Dermis microvascular lymphatic vessel endothelial cell (primary cell): ENCODE results near the gene CACNA2D4. TPM values are rescaled to one million over a fixed set of nuclear protein-coding genes. Genes with fewer than 3 reads are reported as not detected.
"Not testable (repeated sequence)": the region's sequence is repeated elsewhere in the genome, so short reads cannot be mapped to it uniquely, and the experiment has no call there.

Experiments
- DNase-seq, 2 donors: peaks; one replicate each; pipeline versions ENCODE4 v3.0.0 to v3.0.0-alpha.2; 2010; ENCODE audit warnings: low read depth in 2 of 2
- total RNA-seq: library from RNA; depleted of rRNA; stranded (reverse); fragments of >200 nt; gene quantifications from 2 replicates; pipeline ENCODE4 v1.2.1, GENCODE V29; 2014

CACNA2D4 gene, protein sequence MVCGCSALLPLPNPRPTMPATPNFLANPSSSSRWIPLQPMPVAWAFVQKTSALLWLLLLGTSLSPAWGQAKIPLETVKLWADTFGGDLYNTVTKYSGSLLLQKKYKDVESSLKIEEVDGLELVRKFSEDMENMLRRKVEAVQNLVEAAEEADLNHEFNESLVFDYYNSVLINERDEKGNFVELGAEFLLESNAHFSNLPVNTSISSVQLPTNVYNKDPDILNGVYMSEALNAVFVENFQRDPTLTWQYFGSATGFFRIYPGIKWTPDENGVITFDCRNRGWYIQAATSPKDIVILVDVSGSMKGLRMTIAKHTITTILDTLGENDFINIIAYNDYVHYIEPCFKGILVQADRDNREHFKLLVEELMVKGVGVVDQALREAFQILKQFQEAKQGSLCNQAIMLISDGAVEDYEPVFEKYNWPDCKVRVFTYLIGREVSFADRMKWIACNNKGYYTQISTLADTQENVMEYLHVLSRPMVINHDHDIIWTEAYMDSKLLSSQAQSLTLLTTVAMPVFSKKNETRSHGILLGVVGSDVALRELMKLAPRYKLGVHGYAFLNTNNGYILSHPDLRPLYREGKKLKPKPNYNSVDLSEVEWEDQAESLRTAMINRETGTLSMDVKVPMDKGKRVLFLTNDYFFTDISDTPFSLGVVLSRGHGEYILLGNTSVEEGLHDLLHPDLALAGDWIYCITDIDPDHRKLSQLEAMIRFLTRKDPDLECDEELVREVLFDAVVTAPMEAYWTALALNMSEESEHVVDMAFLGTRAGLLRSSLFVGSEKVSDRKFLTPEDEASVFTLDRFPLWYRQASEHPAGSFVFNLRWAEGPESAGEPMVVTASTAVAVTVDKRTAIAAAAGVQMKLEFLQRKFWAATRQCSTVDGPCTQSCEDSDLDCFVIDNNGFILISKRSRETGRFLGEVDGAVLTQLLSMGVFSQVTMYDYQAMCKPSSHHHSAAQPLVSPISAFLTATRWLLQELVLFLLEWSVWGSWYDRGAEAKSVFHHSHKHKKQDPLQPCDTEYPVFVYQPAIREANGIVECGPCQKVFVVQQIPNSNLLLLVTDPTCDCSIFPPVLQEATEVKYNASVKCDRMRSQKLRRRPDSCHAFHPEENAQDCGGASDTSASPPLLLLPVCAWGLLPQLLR
- total RNA-seq, result under 0.01 and 0.26 TPM in 2 replicates

DNA sequence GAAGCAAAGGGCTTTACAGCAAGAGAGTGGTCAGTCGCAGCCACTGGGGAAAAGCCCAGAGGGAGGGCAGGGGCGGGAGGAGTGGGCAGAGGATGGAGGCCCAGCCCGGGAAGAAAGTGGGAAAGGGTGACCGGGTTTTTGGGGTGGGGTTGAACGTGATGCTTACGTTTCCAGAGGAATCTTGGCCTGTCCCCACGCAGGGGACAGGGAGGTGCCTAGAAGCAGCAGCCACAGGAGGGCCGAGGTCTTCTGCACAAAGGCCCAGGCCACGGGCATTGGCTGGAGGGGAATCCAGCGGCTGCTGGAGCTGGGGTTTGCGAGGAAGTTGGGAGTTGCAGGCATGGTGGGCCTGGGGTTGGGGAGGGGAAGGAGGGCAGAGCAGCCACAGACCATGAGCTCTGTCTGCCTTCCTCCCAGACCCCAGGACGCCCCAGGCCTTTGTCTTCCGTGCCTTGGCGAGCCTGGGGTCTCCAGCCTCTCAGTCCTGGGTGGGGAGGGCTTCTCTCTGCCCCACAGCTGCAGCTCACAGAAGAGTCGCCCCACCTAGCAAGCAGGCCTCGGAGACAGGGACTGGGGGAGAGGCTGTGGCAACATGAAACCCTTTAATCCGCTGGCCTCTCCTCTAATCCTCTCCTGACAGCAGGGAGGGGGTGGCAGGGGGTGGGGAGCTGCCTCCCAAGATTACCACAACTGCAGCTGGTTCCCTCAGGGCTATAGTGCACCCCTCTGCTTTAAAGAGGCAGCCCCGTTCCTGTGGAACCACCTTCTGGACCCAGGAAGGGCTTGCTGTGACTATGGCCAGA, at the start of gene CACNA2D4:
Gene CACNA2D4, minus strand, starts transcription at position 572 of the 803 bp plus-strand sequence. Its CDS starts 179 bp downstream, at position 393.
- DNase-seq, result no peak

DNA sequence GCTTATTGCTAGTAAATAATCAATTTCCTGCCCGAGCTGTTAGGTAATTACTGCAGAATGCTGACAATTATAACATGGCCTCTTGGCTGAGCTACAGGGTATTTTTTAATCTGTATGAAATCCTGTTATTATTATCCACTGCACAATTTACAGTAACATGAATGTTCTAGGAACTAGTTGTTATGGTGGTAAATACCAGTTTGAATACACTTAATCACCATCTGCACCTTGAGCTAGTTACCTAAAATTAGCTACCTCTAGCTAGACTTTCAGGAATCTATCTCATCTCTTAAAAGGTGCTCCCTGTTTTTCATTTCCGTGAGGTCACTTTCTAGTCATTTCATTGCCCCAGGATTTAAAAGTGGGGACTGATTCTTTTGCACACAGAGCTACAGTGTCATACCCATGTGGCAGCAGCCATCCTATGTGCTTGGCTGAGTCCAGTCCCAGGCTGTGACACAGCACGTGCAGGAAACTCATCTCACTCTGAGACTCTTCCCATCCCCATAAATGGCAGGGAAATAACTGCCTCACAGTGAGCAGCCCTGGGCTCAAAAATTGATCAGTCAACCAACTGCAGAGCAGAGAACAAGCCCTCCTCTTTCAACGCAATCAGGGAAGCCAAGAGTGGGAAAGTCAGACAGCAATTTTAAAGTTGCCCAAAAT, 48.2 kb upstream of the CACNA2D4 start:
- DNase-seq, result no peak

DNA sequence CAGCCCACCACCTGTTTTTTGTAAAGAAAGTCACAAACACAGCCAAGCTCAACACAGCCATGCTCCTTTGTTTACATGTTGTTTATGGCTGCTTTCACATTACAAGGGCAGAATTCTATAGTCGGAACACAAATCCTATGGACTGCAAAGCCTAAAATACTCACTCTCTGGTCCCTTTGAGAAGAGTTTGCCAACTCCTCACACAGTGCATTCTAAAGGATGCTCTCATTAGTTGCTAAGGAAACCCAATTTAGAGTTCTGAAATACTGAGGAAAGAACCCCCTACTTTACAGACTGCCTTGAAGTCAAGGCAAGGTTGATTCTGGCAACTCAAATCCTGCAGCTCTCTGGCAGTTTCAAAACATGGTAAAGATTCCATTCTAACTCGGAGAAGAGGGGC, 47.5 kb upstream of the CACNA2D4 start:
- DNase-seq, result no peak

DNA sequence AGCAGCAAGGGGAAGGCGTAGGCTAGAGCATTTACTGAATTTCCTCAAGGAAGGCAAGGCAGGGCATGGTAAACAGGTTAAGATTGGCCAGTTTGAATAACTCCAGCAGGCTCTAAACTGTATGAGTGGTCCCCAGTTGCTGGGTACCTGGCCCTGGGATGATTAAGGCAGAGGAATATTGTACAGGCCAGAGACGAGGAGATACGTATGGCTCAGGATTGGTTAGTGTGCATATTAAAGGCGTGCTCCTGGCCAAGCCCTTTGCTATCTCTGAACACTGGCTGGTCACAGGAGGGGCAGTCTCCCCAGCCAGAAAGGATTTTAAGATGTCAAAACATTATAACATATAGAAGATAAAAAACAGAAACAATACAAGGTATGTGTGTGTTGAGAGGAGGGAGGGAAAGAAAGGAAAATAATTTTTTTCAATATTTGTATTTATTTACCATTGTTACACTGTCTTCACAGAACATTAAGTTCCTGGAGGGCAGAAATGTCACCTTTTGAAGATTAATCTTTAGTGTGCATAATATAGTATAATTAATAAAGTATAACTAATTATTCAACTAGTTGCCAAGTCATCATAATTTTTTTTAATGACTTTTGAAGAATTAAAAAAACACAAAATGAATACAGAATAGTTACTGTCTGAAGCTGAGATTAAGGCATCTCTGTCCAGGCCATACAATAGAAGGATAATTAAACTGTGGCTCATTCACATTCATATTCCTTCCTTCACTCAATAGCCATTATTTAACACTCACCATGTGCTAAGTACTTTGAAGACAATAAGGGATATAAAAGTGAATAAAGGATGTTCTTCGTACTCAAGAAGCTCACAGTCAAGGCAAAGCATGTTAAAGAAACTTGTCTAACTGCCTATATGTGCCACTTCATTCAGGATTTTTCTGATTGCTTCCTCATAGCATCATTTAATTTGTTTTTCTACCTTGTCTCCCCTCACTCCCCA, 43.9 kb upstream of the CACNA2D4 start:
- no peak for DNase-seq

DNA sequence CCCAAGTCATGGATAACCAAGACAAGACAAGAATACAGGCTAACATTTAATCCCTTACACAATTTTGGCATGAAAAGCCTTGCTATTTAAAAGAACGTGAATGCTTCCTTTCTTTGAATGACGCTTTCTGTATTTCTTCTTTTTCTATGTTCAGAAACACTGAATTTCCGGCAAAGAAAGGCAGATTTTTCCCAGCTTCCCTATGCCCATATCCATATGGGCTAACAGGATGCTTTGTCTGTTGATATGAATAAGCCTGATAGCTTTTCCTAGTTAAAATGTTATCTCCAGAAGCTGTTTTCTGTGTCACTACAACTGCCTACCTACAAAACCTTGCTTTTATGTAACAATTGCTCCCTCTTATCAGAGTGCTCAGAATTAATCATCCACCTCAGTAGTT, 38.3 kb upstream of the CACNA2D4 start:
- DNase-seq, result no peak

DNA sequence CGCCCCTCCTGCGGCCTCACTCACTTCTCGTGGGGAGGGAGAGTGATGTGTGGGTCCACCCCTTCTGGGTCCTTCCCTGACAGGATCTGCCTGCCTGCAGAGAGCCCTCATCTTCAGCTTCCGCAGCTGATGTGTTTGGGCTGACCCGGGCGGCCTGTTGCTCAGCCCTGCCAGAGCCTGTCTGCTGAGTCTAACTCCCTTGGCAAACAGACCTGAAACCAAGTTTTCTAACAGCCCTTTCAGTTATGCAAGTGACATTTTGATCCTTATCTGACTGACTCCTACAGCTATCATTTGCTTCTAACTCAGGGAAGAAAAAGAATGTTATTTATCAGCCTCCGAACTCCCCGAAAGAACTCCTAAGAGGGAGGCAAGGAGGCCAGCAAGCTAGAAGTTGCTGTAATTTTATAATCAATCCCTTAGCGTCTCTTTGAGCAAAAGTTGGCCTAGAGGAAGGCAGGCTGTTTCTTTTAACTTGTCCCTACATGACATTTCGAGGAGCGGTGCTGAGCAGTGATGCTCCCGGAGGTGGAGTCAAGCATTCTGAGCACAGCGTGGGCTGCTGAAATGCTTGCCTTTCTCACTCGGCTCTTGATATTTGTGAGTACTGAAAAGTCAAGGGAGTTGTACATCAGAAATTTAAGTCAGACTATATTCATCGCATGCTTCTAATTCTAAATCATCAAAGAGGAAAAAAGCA, 31.5 kb upstream of the CACNA2D4 start:
- DNase-seq, result no peak

DNA sequence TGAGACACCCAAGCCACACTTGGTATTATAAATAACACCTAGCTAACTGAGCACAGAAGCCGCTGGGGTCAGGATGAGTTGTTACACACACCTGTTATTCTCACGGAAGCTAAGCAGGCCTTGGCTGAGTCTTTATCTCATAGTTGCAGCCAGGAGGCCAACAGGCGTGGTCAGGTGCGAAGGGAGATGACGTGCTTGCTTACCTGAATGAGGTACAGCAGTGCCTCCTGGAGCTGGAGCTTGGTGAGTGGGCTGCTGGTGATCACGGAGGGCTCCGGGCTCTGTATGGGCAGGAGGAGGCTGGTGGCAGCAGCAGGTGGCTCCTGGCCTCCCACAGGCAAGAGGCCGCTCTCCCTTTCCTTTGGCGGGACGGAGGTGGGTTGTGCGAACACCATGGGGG, 30.4 kb upstream of the CACNA2D4 start:
- no peak for DNase-seq

DNA sequence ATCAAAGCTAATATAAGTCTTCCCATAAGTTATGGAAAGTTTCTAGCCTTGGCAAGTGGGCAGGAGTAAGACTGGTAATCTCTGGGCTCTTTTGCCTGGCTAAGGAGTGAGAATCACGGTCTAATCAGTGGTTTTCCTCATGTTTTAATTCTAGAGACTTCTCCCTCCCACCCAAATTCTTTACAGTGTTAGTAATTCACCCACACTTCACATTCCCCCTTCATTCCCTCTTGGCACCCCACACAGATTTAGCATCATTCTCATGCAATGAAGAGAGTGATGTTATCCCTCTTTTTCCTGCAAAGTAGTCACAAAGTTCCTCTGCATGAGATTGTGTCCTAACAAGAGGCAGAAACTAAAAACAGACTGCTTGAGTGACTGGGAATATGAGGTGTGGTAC, 28.6 kb upstream of the CACNA2D4 start:
- DNase-seq, result no peak

DNA sequence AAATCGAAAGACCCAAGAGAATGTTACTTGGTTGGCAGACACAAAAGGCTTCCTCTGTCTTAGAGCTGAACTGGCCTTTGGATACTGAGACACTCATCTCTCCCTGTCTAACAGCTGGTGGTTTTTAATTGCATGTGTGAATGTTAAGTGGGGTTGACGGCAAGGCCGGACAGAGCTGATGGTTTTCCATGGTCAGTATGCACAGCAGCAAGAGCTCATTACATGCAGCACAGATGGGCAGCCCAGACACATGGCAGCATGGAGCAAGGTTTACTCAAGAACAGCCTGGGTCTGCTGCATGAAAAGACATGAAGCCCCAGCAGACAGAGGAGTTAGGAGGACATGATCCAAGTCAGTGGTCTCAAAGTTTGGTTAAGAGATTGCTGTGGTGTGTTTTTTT, 27.8 kb upstream of the CACNA2D4 start:
- no peak for DNase-seq

DNA sequence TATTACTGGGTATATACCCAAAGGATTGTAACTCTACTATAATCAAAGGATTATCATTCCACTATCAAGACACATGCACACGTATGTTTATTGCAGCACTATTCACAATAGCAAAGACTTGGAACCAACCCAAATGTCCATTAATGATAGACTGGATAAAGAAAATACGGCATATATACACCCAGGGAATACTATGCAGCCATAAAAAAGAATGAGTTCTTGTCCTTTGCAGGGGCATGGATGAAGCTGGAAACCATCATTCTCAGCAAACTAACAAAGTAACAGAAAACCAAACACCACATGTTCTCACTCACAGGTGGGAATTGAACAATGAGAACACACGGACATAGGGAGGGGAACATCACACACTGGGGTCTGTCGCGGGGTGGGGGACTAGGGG, 27.1 kb upstream of the CACNA2D4 start:
- not testable (repeated sequence) for DNase-seq

DNA sequence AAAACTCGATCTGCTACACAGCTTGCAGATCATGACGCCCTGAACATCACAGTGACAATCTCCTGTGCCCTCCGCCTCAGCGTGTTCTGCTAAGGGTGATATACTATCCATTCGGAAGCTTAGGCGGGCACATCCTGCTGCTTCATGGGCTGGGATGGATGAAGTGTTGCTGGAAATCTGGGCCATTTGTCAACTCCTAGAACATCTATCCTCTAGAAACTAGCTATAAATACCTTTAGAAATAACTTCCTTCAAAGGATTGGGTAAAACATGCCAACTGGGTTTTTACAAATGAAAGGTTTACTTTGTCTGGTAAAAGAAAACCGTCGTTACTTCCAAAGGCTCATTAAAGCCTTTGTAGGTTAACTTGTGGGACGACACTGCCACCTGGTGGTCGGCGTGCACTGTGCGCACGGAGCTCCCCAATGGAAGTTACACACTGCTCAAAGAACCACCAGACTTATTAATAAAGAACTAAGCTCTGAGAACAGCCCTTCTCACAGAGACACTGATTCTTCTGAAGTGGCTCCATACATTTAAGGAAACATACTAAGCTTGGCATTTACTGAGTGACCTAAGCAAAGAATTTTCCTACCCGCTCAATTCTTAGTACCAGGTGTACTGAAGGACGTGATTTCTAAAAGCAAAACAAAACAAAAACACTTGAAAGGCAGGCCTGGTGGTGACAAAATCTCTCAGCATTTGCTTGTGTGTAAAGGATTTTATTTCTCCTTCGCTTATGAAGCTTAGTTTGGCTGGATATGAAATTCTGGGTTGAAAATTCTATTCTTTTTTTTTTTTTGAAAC, 21.6 kb upstream of the CACNA2D4 start:
- DNase-seq, result peak; percentile 64 to 78

DNA sequence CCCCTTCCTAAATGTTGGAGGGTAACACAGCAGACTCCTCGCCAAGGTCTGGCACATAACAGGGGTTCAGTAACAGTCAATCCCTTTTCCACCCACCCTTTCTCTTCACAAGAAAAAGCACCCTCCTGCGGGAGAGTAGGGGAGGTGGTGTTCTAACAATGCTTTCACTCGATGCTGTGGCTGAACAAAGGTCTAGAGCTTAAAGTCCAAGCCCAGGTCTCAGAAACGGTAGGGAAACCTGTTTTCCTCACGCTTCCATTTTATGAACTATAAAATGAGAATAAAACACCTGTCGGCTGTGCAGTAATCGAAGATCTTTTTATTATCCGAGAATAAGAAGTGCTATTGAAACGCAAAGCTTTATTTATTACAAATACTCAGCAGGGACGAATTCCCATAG, 20.9 kb upstream of the CACNA2D4 start:
- no peak for DNase-seq

DNA sequence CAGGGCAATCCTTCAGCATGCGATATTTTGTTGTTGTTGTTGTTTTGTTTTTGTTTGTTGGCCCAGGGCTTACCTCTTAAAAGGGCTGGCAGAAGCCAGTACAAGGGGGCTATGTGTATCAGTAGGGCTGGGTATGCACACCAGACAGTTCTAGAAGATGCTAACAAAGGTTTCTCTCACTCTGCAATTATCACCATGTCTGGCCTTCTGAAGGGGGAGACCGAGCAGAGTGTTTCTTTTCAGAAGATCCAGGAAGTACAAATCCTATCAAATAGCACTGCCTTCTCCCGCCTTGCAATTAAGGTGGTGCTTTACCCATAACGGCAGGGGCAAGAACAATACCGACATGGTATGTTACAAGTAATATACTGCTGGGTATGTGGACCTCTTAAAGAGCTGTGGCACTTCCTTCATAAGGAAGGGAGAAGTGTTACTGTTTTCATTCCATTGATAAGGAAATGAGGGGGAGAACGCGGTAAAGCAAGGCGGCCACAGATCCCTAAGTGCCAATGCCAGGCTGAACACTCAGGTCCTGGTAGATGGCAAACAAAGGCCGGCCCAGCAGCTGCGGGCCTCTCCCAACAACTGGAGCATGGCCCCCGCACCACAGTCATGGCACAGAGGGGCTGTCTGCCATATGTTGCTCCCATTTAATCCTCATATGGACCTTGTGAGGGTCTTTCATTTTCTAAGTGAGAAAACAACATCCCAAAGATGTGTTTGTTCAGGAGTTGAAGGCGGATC, 19.2 kb upstream of the CACNA2D4 start:
- DNase-seq, result no peak

DNA sequence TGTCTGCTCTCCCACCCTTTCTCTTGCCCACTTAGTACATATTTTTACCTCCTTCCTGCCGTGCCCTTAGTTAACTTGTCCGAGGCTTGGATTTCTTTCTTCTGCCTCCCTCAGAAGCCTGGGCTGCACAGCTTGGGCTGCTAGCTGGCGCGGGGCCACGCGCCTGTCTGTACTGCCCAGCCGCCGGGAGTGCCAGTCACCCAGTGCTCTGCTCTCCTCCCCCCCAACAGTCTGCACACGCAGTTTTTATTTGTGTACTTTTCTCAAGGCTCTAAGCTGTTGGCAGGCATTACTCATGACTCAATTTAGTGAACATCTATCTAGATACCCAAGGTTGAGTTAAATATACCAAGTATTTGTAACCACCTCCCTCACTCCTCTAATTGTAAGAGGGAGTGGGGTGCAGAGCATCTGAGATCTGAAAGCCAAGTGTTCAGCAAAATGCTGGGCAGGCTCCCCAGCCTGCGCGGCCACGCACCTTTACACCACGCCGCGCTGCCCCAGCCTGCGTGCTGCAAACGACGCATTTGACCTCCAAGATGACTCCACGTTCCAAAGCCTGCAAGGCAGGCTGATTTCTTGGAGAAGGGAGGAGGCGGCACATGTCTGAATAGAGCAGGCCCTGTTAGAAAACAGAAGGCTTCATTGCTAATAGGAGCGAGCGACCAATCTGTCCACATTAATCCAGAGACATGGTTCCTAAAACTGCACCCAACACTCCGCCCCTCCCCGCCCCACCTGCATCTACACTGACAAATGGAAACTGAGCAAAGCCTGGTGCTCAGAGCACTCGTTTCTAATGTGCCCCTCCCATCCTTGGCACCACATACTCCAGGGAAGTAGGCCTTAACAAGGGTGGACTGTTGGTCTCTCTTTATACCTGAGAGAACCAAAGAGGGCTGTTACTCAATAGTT, 18.2 kb upstream of the CACNA2D4 start:
- DNase-seq, result peak in 1 of 2 donors; percentile 16

DNA sequence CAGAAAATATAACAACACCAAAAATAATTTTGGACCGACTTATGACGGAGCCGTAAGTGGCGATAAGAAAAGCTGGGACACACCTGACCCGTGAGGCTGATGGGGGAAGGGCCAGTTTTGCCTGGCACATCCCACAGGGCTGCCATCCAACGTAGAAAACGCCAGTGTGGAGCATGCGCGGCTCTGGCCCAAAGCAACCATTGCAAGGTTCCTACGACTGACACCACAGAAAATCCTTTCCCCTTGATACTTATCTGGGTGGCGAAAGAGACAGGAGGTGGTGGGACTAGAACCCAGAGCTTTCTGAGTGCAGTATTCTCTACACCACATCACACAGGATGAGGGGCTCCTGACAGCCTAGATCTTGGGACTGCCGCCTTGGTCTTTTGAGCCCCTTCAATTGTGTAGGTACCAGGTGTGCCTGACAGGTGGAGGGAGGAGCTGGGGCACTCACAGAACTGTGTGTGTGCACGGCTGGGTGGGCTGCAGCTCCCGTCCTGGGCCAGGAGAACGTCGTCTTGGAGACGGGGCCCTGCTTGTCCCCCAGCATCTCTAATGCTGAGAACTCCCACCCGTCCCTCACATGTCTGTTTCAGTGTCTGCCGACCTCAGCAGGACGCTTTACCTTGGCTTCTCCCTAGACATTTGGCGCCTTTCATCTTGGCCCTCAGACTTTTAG, 17.4 kb upstream of the CACNA2D4 start:
- no peak for DNase-seq

DNA sequence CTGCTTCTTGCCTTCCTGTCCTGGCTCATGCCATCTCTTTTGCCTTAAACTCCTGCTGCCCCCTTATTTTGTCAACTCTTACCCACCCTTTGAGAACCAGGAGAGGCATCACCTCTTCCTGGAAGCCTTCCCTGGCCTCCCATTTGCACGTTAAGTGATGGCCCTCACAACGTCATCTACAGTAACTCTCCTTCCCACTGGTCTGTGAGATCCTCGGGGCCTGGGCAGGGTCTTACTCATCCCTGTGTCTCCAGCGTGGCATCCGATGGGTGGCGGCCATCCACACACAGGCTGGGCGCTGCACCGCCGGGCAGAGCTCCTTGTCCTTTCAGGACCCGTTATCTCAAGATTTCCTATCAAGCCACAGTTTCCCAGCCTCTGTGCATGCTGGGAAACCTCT, 16.8 kb upstream of the CACNA2D4 start:
- no peak for DNase-seq
